ENCODE measurements around the gene AHNAK2. TPM values are rescaled to one million over a fixed set of nuclear protein-coding genes. Genes with fewer than 3 reads are reported as not detected.

The AHNAK2 gene
- total RNA-seq, 1 experiment from 2014 or later, result 45.0 TPM

- peaks cover 2 to 3% of the 10 kb centered on the region in 2 experiments; a peak in 1 of 4 replicates for H3K36me3 ChIP-seq (ENCODE audit: control insufficient read depth in 1 of 2, insufficient read depth in 2 of 2, low read length in 2 of 2)
- no peak overlapping the region for H3K9ac ChIP-seq (ENCODE audit: low read length)
- ATAC-seq (no peak), DNase-seq (ENCODE audit: low read depth, low spot score) (no peak)
- H3K27me3 ChIP-seq (ENCODE audit: insufficient read depth, low read length), result no peaks in the 10 kb centered on the region
- no peak overlapping the region for H3K4me2 ChIP-seq (ENCODE audit: low read length)
- H4K20me1 ChIP-seq (ENCODE audit: insufficient read depth), result no peaks in the 10 kb centered on the region
- TF ChIP-seq POLR2AphosphoS5 (IDR thresholded peaks at IDR 0.05; ENCODE audit: low read depth, low read length), result no peak
- no peak for TF ChIP-seq EZH2 (IDR thresholded peaks at IDR 0.05)
- no peak for TF ChIP-seq ZNF274 (IDR thresholded peaks at IDR 0.05; ENCODE audit: low read depth, low read length)
- no peak for TF ChIP-seq YY1 (IDR thresholded peaks at IDR 0.05; ENCODE audit: extremely low read depth, insufficient replicate concordance, low read depth, low read length)
- TF ChIP-seq JUND (IDR thresholded peaks at IDR 0.05), result no peak
- TF ChIP-seq FOSL1 (IDR thresholded peaks at IDR 0.05; ENCODE audit: low read depth), result no peak
- TF ChIP-seq ELF1 (IDR thresholded peaks at IDR 0.05; ENCODE audit: borderline replicate concordance, low read depth), result no peak
- no peak for TF ChIP-seq ZBTB33 (IDR thresholded peaks at IDR 0.05; ENCODE audit: extremely low read depth, insufficient replicate concordance, low read length)
- TF ChIP-seq SRF (IDR thresholded peaks at IDR 0.05; ENCODE audit: low read depth), result no peak
- TF ChIP-seq EZH2phosphoT487 (IDR thresholded peaks at IDR 0.05; ENCODE audit: borderline replicate concordance), result no peak
- TF ChIP-seq CEBPB (IDR thresholded peaks at IDR 0.05; ENCODE audit: low read depth), result no peak
- TF ChIP-seq REST (IDR thresholded peaks at IDR 0.05; ENCODE audit: low read depth), result no peak
- H2AFZ ChIP-seq (ENCODE audit: low read depth, low read length, poor library complexity, severe bottlenecking), result no peak overlapping the region
- H3K9me2 ChIP-seq (ENCODE audit: insufficient read depth), result no peaks in the 10 kb centered on the region
- CTCF ChIA-PET, result no interaction called here
- intact Hi-C loops (cut with micrococcal nuclease), result no loop called here
- H3K4me1 ChIP-seq (ENCODE audit: control insufficient read depth in 1 of 2, insufficient read depth in 2 of 2, low read length in 2 of 2), result no peaks in the 10 kb centered on the region
- H3K4me3 ChIP-seq (replicated peaks in 1 of 2; ENCODE audit: low read depth in 1 of 2, low read length in 2 of 2), result no peak overlapping the region
- BruUV-seq (replicated peaks), result no TSS peak
- POLR2A ChIA-PET, result no interaction called here
- no peaks in the 10 kb centered on the region for H3K79me2 ChIP-seq (ENCODE audit: insufficient read depth, low read length)
- no peak overlapping the region for H3K27ac ChIP-seq (ENCODE audit: low read depth, low read length)
- H3K9me3 ChIP-seq (ENCODE audit: control insufficient read depth in 1 of 2, insufficient read depth in 1 of 2, low read depth in 1 of 2, low read length in 2 of 2), result no peaks in the 10 kb centered on the region
- RAD21 ChIA-PET (ENCODE audit: low non-redundant PET in 1 of 2, low total read pairs in 2 of 2, uncharacterized antibody in 2 of 2, unreplicated experiment in 2 of 2), result no interaction called here
These were observed 21.2 kb upstream of the AHNAK2 start for GRCh38 chr14:104999361-104999760.

All from HCT116 (cell line).